NCI-H82 treated with DMSO at 0.1 percent for 48 hours (cell line): Measurements from ENCODE around the gene PILRA.
"Not testable (repeated sequence)": the region's sequence is repeated elsewhere in the genome, so short reads cannot be mapped to it uniquely, and the experiment has no call there.

Source experiments
- DNase-seq: peaks from one replicate; lab custom pipeline; 2025; ENCODE audit not compliant: unreplicated experiment; lab: John Stamatoyannopoulos, UW

The PILRA gene

DNA sequence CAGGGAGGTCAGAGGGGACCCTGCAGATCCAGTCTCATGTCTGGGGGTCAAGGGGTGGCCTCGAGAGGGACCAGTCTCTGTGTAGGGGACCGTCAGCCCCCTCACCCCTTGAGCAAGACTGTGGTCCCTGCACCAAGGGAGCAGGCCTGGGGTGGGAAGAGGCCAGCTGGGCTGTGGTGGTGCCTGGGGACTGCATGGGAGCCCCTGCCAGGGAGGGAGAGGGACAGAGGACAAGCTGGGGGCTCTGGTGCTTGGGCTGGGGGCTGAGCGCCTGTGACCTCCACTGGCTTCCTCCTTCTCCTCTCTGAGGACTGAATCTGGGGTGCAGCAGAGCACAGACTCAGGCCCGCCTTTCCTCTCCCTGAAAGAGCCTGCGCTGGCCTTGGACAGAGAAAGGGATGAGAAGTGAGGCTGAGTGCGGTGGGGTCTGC lies 16.1 kb upstream of the PILRA start:
- DNase-seq = no peak

DNA sequence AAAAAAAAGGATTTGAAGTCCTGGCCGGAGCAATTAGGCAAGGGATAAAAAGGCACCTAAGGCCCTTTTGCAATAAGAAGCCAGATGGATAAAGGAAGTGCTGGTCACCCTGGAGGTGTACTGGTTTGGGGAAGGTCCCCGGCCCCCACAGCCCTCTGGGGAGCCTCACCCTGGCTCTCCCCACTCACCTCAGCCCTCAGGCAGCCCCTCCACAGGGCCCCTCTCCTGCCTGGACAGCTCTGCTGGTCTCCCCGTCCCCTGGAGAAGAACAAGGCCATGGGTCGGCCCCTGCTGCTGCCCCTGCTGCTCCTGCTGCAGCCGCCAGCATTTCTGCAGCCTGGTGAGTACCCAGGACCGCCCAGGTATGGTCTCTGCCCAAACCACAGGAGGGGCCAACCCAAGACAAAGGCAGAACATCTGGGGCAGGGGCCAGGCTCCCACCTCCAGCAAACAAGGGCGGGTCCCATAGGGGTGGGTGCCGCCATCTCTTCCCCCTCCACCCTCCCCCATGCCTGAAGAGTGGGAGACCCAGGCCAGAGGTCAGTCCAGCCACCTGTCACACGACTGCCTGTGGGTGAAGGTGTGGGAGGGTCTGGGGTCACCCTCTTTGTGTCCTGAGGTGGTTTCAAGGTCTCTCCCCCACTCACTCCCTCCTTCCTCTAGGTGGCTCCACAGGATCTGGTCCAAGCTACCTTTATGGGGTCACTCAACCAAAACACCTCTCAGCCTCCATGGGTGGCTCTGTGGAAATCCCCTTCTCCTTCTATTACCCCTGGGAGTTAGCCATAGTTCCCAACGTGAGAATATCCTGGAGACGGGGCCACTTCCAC lies 15.0 kb upstream of the PILRA start, which contains the start of gene PILRB:
Gene PILRB (plus strand): TSS at position 91 of the 830 bp plus-strand sequence. CDS start 186 bp downstream, at position 277.
- DNase-seq = no peak

DNA sequence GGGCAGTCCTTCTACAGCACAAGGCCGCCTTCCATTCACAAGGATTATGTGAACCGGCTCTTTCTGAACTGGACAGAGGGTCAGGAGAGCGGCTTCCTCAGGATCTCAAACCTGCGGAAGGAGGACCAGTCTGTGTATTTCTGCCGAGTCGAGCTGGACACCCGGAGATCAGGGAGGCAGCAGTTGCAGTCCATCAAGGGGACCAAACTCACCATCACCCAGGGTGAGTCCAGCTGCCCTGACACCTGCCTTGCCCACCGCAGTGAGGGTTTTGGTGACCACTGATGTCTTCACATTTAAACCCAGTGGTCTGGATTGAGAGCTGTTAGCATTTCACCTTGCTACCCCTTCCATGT lies 14.5 kb upstream of the PILRA start:
- DNase-seq = no peak

DNA sequence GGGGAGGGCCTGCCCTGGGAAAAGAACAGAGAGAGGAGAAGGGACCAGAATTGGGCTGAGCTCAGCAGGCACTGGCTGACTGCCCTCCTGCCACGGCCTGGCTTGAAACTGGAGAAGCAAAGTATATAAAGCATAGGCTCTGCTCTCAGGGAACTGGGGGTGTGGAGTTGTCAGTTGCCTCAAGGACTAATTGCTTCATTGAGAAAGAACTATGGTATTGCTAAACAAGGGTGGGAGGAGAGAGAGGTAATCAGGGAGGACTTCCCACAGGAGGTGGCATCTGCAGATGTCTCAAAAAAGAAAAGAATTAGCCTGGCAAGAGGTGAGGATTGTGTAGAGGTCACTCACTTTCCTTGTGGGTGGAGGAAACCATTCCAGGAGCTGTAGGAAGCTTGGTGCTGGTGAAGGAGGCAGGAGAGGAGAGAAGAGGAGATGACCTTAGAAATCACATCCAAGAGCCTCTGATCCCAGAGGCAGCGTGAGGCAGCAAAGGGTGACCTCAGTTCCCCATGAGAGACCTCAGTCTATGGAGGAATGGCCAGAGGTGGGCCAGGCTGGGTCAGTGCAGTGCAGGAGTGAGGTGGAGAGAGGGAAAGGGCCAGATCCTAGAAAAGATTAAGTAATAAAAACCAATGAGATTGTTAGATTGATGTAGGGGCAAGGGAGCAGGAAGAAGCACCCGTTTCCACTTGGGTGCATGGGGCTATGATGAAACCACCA lies 13.0 kb upstream of the PILRA start:
- no peak for DNase-seq

DNA sequence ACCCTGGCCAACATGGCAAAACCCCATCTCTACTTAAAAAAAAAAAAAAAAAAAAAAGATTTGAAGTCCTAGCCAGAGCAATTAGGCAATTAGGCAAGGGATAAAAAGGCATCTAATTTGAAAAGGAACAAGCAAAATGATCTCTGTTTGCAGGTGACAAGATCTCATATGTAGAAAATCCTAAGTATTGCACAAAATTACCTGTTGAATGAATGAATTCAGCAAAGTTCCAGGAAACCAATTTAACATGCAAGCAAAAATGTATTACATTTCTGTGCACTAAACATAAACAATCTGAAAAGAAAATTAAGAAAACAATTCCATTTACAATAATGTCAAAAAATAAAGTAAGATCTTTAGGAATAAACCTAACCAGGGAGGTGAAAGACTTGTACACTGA lies 10.2 kb upstream of the PILRA start:
- DNase-seq = no peak

DNA sequence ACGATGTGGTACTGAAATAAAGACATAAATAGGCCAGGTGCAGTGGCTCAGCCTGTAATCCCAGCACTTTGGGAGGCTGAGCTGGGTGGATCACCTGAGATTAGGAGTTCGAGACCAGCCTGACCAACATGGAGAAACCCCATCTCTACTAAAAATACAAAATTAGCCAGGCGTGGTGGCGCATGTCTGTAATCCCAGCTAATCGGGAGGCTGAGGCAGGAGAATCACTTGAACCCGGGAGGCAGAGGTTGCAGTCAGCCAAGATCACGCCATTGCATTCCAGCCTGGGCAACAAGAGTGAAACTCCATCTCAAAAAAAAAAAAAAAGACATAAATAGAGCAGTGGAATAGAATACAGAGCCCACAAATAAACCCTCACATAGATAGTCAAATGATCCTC lies 9.5 kb upstream of the PILRA start:
- not testable (repeated sequence) for DNase-seq

DNA sequence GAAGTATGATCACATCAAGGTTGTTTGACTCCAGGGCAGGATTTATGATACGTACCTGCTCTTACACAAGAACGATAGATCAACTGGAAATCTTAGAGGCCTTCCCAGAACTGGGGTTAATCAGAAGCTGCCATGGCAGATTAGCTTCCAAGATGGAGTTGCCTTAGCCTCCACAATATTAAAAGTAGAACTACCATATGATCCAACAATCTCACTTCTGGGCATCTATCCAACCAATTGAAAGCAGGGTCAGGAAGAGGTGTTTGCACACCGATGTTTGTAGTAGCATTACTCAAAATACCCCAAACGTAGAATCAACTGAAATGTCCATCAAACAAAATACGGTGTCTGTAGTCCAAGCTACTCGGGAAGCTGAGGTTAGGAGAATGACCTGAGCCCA lies 8.8 kb upstream of the PILRA start:
- no peak for DNase-seq

DNA sequence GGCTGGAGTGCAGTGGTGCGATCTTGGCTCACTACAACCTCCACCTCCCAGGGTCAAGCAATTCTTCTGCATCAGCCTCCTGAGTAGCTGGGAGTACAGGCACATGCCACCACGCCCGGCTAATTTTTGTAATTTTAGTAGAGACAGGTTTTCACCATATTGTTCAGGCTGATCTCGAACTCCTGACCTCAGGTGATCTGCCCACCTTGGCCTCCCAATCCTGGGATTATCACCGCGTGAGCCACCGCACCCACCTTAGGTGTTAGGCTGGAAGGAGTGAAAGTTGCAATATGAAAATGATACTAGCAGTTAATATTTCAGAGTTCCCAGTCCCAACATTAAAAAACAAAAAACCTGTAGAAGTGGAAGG lies 7.3 kb upstream of the PILRA start:
- not testable (repeated sequence) for DNase-seq

DNA sequence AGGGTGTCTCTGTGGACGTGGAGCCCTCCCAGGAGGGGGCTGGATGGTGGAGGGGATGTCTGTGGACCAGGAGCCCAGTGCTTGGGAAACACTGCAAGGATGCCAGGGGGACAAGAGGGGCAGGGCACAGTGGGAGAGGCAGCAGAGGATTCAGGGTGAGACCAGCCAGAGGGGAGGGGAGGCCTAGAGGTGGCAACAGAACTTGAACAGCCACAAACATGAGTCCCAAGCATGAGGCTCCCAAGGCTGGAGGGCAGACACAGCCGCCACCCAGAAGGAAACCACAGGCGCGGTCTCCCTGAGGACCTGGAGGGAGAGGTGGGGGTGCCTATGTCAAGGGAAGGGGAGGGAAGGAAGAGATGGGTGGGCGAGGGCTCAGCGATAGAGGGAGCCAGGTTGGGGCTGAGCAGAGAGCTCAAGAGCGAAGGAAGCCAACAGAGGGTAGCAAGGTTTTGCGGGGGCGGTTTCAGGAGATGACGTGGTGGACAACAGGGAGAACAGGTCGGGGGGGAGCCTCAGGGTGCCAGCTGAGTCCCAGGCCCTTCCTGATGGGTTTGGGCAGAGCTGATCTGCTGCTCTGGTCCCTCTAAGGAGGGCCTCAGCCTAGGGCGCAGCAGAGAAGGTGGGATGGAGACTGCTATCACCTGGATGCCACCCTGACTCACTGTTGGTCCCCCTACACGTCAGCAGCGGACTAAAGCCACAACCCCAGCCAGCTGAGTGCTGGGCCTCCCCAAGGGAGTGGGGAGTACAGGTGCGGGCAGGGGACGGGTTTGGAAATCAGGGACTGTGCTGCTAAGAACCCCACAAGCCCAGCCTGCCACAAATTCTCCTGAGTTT lies 6.7 kb upstream of the PILRA start:
- DNase-seq = no peak

DNA sequence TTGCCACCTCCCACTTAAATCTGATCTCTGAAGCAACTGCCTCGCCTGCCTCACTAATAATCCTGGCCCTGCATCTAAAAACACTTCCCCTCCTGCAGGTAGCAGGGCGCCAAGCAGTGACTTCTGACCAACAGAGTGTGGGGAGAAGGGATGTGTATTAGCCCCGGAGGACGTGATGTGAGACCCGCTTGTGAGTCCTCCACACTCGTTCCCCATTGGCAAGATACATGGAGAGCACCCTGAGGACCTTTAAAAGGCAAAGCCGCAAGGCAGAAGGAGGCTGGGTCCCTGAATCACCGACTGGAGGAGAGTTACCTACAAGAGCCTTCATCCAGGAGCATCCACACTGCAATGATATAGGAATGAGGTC lies 6.1 kb upstream of the PILRA start:
- DNase-seq = no peak

DNA sequence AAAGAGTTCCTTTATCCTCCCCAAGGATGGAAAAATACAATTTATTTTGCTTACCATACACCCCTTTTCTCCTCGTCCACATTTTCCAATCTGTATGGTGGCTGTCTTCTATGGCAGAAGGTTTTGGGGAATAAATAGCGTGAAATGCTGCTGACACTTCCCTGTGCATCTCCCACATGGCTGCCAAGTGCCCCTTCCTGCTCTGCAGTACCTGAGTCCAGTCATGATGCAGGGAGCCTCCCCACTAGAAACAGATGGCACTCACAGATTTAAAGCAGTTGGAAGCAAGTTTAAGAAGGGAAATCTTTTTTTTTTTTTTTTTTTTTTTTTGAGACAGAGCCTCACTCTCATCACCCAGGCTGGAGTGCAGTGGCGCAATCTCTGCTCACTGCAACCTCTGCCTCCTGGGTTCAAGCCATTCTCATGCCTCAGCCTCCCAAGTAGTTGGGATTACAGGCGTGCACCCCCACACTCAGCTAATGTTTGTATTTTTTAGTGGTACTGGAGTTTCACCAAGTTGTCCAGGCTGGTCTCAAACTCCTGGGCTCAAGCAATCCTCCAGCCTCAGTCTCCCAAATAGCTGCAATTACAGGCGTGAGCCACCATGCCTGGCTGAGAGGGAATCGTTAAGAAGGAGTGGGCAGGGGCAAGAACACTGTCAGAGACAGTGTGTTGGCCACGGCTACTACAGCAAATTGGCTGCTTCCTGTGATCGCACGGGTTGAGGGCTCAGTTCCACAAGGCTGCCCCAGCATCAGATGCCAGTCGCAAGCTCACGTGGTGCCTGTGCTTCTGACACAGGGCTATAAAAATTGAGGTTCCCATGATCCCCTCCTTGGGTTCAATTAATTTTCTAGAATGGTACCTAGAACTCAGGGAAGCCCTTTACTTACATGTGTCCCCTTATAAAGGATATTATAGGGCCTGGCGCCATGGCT lies 5.3 kb upstream of the PILRA start:
- DNase-seq = no peak

DNA sequence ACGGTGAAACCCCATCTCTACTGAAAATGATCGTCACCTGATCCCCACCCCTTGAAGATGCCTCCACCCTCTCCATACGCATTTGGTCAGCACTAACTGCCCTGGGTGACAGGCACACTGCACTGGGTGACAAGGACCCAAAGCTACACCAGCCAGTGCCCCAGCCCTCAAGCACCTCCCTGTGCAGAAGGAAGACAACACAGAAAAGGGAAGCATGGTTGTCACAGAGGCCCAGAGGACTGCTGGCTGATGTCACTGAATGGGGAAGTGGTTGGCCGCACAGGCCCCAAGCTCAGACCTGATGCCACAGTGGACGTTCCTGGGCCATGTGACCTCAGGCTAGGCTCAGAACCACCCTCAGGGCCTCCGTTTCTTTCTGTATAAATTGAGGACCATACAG lies 4.2 kb upstream of the PILRA start:
- no peak for DNase-seq

DNA sequence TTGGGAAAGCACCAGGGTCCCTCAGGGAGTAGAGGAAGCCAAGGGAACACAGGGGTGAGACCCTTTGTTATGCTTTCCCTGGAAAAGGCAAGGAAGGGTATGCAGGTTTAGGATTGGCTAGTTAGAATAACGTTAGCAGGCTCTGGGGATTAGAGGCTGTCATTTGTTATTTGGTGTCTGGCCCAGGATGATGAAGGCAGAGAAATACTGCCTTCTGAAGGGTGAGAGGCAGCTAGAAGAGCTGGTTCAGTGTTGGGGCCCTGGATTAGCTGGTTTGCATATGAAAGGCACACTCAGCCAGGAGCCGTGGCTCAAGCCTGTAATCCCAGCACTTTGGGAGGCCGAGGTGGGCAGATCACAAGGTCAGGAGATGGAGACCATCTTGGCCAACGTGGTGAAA lies 3.0 kb upstream of the PILRA start:
- DNase-seq = no peak

DNA sequence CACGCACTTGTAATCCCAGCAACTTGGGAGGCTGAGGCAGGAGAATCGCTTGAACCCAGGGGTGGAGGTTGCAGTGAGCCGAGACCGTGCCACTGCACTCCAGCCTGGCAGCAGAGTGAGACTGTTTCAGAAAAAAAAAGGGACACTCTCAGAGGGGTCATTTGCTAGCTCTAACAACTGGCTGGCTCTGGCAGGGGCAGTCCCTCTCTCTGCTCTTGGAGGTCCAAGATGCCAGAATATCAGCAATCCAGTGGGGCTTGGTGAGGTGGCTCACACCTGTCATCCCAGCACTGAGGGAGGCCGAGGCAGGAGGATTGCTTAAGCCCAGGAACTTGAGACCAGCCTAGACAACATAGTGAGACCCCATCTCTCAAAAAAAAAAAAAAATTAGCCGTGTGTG lies 2.5 kb upstream of the PILRA start:
- no peak for DNase-seq

DNA sequence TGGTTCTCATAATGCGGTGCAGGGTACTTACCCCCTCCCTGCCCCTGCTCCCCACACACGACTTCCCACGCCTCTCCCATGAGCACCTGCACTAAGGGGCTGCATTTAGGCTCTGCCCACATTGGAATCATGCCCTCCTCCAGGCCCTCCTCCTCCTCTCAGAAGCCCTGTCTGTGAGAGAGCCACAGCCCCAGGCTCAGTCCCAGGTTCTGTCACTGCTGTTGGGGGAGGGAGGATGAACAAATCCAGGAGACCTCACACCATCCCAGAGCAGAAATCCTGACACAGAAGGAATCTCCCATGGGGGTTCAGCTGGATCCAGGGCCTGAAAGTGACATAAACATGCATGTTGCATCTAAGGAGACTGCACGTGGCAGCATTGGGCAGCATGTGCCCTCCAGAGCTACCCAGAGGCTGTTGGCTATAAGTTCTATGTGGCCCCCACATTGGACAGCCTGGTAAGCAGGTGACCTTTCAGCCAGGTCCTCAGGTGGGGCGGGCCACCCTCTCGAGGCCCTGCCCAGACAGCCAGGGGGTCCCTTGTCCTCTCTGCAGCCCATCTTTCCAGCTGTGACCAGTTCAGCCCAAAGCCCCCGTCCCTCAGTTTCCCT lies 1.6 kb upstream of the PILRA start:
- no peak for DNase-seq

DNA sequence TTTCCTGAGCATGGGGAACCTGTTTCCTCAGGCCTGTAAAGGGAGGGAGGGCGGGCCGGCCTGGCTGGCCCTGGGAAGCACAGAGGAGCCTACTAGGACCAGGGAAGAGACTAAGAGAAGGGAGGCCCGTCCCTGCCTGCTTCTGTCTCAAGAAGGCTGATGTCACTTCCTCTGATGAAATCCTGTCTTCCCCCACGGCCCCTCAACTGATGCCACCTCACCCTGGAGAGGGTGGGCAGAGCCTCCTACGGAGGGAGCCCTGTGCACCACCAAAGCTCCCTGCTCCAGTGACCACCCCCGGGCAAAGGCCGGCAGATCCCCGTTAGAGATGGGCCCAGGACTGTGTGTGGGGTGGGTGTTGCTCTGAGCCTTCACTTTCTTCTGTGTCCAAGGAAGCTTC lies 1.0 kb upstream of the PILRA start:
- no peak for DNase-seq

DNA sequence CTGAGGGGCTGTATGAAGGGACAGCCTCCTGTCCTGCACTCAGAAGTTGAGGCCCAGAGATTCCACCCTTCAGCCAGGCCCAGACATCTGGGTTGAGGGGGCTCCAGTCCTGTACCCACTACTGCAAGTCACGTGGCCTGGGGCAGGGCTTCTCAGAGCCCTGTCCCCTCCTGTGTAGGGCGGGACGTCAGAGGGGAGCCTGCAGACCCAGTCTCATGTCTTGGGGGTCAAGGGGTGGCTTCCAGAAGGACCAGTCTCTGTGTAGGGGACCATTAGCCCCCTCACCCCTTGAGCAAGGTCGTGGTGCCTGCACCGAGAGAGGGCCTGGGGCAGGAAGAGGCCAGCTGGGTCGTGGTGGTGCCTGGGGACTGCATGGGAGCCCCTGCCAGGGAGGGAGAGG lies 593 bp upstream of the PILRA start:
- DNase-seq = no peak

DNA sequence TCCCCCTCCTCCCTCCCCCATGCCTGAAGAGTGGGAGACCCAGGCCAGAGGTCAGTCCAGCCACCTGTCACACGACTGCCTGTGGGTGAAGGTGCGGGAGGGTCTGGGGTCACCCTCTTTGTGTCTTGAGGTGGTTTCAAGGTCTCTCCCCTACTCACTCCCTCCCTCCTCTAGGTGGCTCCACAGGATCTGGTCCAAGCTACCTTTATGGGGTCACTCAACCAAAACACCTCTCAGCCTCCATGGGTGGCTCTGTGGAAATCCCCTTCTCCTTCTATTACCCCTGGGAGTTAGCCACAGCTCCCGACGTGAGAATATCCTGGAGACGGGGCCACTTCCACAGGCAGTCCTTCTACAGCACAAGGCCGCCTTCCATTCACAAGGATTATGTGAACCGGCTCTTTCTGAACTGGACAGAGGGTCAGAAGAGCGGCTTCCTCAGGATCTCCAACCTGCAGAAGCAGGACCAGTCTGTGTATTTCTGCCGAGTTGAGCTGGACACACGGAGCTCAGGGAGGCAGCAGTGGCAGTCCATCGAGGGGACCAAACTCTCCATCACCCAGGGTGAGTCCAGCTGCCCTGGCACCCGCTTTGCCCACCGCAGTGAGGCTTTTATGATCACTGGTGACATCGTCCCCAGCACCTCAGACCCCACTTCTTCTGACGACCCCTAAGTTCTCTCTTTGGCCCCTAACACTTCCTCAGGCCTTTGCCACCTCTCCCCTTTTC lies 747 bp downstream of the PILRA start:
- not testable (repeated sequence) for DNase-seq

DNA sequence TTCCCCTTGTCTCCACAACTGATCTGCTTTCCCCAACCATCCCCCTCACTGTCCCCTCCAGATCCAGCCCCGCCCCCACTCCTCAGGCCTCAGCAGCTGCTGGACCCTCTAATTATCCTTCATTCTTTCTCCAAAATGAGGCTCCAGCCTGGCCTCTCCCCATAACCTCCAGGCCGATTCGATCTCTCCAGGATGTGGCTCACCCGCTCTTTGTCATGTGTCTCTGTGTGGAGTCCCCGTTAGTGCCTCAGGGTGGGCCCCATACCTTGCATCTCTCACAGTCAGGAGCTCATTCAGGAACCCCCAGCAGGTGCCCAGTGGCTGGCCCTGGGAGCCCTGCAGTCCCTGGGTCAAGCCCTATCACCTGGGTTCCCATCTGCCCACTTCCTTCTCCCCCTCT lies 1.3 kb downstream of the PILRA start:
- DNase-seq = no peak

DNA sequence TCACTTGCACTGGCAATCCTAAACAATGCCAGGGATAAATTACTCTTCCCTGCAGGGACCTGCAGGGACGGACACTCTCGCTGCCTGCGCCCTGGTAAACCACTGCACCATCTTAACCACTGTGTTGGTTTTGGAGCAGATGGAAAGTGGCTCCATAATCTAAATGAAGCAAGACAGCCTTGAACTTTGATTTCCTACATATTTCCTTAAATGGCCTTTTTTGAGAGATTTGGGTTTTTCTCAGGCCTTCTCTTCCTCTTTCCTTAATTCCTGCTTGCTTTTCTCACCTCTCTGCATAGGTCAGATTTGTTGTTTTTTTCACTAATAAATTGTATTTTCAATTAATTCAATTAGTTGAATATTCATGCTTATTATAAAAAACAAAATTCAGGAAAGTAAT lies 2.8 kb downstream of the PILRA start:
- no peak for DNase-seq
